Measurements from ENCODE around the gene LRRC75A. TPM values are rescaled to one million over a fixed set of nuclear protein-coding genes. Genes with fewer than 3 reads are reported as not detected.

LRRC75A gene
- total RNA-seq, 1 experiment from 2014 or later = 15.8 TPM

DNA sequence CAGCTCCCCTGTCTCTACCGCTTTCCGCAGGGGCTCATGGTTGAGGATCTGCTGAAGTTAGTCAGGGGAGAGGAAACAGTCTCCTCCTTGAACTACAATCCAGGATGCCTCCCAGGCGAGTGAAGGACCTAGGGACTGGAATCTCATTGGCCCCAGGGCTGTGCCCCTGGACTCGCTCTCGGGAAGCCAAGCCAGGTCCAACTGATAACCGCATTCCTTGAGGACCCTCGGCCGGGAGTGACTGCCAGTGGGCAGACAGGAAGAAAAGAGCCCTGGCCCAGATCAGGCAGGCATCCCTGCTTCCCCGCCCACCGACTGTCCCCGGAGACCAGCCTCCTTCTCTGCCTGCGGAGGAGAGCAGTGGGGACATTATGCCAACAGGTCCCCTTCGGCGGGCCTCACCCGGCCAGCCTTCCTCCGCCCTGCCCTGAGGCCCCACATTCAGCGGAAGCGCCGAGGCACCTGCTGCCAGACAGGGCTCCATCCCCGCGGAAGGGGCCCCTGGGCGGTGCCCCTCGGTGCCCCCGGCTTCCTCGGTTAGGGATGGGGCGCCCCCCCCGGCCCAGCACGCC lies 776 bp downstream of the LRRC75A start:
- peak overlapping the region; percentile 78 for H3K4me2 ChIP-seq
- BruUV-seq (replicated peaks) = no TSS peak
- peaks cover 3% of the 10 kb centered on the region; the same call in 1 of the 2 replicates for H3F3A ChIP-seq (ENCODE audit: insufficient read depth, low read depth)
- no peaks in the 10 kb centered on the region for H3K36me3 ChIP-seq (ENCODE audit: low read depth)
- H3K79me2 ChIP-seq (ENCODE audit: low read depth) = no peaks in the 10 kb centered on the region
- ChIA-PET POLR2A (ENCODE audit: unreplicated experiment) (no interaction called here), CTCF (no interaction called here)
- no peak for TF ChIP-seq EZH2 (IDR thresholded peaks at IDR 0.05; ENCODE audit: low read depth)
- TF ChIP-seq, protein P1, sequence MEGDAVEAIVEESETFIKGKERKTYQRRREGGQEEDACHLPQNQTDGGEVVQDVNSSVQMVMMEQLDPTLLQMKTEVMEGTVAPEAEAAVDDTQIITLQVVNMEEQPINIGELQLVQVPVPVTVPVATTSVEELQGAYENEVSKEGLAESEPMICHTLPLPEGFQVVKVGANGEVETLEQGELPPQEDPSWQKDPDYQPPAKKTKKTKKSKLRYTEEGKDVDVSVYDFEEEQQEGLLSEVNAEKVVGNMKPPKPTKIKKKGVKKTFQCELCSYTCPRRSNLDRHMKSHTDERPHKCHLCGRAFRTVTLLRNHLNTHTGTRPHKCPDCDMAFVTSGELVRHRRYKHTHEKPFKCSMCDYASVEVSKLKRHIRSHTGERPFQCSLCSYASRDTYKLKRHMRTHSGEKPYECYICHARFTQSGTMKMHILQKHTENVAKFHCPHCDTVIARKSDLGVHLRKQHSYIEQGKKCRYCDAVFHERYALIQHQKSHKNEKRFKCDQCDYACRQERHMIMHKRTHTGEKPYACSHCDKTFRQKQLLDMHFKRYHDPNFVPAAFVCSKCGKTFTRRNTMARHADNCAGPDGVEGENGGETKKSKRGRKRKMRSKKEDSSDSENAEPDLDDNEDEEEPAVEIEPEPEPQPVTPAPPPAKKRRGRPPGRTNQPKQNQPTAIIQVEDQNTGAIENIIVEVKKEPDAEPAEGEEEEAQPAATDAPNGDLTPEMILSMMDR (conservative IDR thresholded peaks at IDR 0.05) = no peak
- H3K9me2 ChIP-seq (ENCODE audit: insufficient read depth) = no peaks in the 10 kb centered on the region
- peaks cover 7% of the 10 kb centered on the region; the same call in 1 of the 2 replicates for H3K4me1 ChIP-seq (replicated peaks; ENCODE audit: insufficient read depth)
- intact Hi-C loops (cut with micrococcal nuclease; ENCODE audit: unreplicated experiment) = no loop called here
- H4K20me1 ChIP-seq (ENCODE audit: insufficient read depth) = no peaks in the 10 kb centered on the region
- peak in 1 of 2 experiments; percentile 55 for DNase-seq
- H3K4me3 ChIP-seq = peak overlapping the region; percentile 51; the same call in 1 of the 2 replicates
- H3K9me3 ChIP-seq (ENCODE audit: insufficient read depth, low read depth) = no peaks in the 10 kb centered on the region
- H3K27ac ChIP-seq = no peak overlapping the region
- peaks cover 9% of the 10 kb centered on the region; the same call in 1 of the 2 replicates for H3K27me3 ChIP-seq (ENCODE audit: insufficient read depth, low read depth)
- peak overlapping the region; percentile 39; the same call in 1 of the 2 replicates for H2AFZ ChIP-seq

DNA sequence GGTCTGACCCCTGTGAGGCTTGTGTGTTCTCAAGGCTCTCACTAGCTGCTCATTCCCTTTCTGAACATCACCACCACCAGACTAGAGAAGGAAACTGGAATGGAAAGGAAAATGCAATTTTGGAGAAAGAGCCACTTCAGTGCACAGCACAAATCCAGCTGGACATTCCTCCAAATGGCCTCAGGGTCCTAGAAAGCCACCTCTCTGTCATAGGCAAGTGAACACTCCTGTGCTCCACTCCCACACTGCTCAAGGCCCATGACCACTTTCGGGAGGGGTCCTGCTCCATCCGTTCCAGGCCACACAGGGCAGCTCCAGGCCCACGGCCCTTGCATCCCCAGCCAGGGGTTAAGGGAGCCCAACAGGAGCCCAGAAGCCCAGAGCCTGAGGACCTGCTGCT lies 2.6 kb downstream of the LRRC75A start:
- Histone ChIP-seq H2AFZ (no peak overlapping the region), H3K9me3 (ENCODE audit: insufficient read depth, low read depth) (no peaks in the 10 kb centered on the region), H3K27ac (no peak overlapping the region), H3K27me3 (ENCODE audit: insufficient read depth, low read depth) (peaks cover 9% of the 10 kb centered on the region; the same call in 1 of the 2 replicates), H3K4me2 (no peak overlapping the region), H3K4me1 (replicated peaks; ENCODE audit: insufficient read depth) (peaks cover 7% of the 10 kb centered on the region; the same call in 1 of the 2 replicates), H3F3A (ENCODE audit: insufficient read depth, low read depth) (peaks cover 3% of the 10 kb centered on the region; the same call in 1 of the 2 replicates), H3K4me3 (no peak overlapping the region), H3K79me2 (ENCODE audit: low read depth) (no peaks in the 10 kb centered on the region), H3K36me3 (ENCODE audit: low read depth) (no peaks in the 10 kb centered on the region), H3K9me2 (ENCODE audit: insufficient read depth) (no peaks in the 10 kb centered on the region), H4K20me1 (ENCODE audit: insufficient read depth) (no peaks in the 10 kb centered on the region)
- TF ChIP-seq EZH2 (IDR thresholded peaks at IDR 0.05; ENCODE audit: low read depth) = no peak
- TF ChIP-seq, protein P1 (conservative IDR thresholded peaks at IDR 0.05) = no peak
- POLR2A ChIA-PET (ENCODE audit: unreplicated experiment) = no interaction called here
- DNase-seq = no peak
- CTCF ChIA-PET = no interaction called here
- intact Hi-C loops (cut with micrococcal nuclease; ENCODE audit: unreplicated experiment) = no loop called here
- no TSS peak for BruUV-seq (replicated peaks)

DNA sequence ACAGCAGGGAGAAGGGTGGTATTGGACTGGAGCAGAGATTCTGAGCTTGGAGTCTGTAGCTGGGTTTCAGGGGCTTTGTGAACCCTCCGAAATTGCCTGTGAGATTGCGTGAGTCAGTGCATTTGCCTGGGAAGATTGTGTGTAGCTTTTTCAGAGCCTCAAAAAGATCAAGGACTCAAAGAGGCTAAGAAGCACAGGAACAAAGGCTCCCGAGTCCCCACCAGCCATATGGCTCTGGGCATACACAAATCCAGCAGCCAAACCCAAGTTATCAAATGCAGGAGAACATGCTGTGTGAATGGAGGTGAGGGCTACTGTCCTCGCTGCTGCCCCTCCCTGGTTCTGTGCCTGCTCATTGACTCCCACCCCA lies 3.0 kb downstream of the LRRC75A start:
- Histone ChIP-seq H3K27me3 (ENCODE audit: insufficient read depth, low read depth) (0 out of 2 replicates have a peak, but pooled peaks cover 9% of the 10 kb centered on the region), H3K36me3 (ENCODE audit: low read depth) (no peaks in the 10 kb centered on the region), H3K4me1 (replicated peaks; ENCODE audit: insufficient read depth) (peaks cover 7% of the 10 kb centered on the region; the same call in 1 of the 2 replicates), H3K27ac (no peak overlapping the region), H3K9me3 (ENCODE audit: insufficient read depth, low read depth) (no peaks in the 10 kb centered on the region), H3K9me2 (ENCODE audit: insufficient read depth) (no peaks in the 10 kb centered on the region), H2AFZ (no peak overlapping the region), H3F3A (ENCODE audit: insufficient read depth, low read depth) (peaks cover 3% of the 10 kb centered on the region; the same call in 1 of the 2 replicates), H3K79me2 (ENCODE audit: low read depth) (no peaks in the 10 kb centered on the region), H3K4me3 (no peak overlapping the region), H3K4me2 (no peak overlapping the region), H4K20me1 (ENCODE audit: insufficient read depth) (no peaks in the 10 kb centered on the region)
- ChIA-PET CTCF (no interaction called here), POLR2A (ENCODE audit: unreplicated experiment) (no interaction called here)
- intact Hi-C loops (cut with micrococcal nuclease; ENCODE audit: unreplicated experiment) = no loop called here
- TF ChIP-seq EZH2 (IDR thresholded peaks at IDR 0.05; ENCODE audit: low read depth) = no peak
- TF ChIP-seq, protein P1 (conservative IDR thresholded peaks at IDR 0.05) = no peak
- BruUV-seq (replicated peaks) = no TSS peak
- DNase-seq = no peak
